Adipose tissue (tissue), 3 donors: Measurements from ENCODE around the gene GRHPR. TPM values are rescaled to one million over a fixed set of nuclear protein-coding genes. Genes with fewer than 3 reads are reported as not detected.
"Not testable (repeated sequence)": the region's sequence is repeated elsewhere in the genome, so short reads cannot be mapped to it uniquely, and the experiment has no call there.

Experiments used
- H3K27ac ChIP-seq: one replicate; pipeline ENCODE4 v1.5.1; 2013; ENCODE audit warnings: low read depth, low read length
- WGBS, 3 donors: extraction: QIAGEN DNeasy Blood & Tissue Kit; methylation state at CpG; one replicate each; pipeline ENCODE4 v1.1.7; 2013; 5-methylcytosine and 5-hydroxymethylcytosine counted together
- polyA plus RNA-seq, 3 donors: library from polyadenylated mRNA; stranded (reverse); fragments of 200-250 nt; gene quantifications; one replicate each; pipeline ENCODE4 v1.2.3, GENCODE V29; 2013
- donor health status: healthy with polysubstance abuse.
- donor health status: Bipolar disorder and iron deficiency.
- donor health status: healthy.

GRHPR gene
- polyA plus RNA-seq, 3 donors = 81.4 to 138 (median 86.8) TPM

GRCh38 chr9:37395229-37395628 lies 27.3 kb upstream of the GRHPR start:
- H3K27ac ChIP-seq = no peak overlapping the region
- 29 to 78% (median 74%) methylated on average over 12 of the region's 12 CpGs for WGBS, 3 donors

- 34 to 81% (median 78%) methylated on average over 8 of the region's 8 CpGs for WGBS, 3 donors
- no peak overlapping the region for H3K27ac ChIP-seq
Measured at GRCh38 chr9:37395663-37396062, 26.8 kb upstream of the GRHPR start.

GRCh38 chr9:37397948-37398347 lies 24.5 kb upstream of the GRHPR start:
- WGBS, 3 donors = 93 to 99% (median 98%) methylated on average over 3 of the region's 3 CpGs
- not testable (repeated sequence) for H3K27ac ChIP-seq

GRCh38 chr9:37398464-37399025 lies 24.0 kb upstream of the GRHPR start:
- H3K27ac ChIP-seq = no peak overlapping the region
- 69 to 81% (median 80%) methylated on average over 7 of the region's 7 CpGs for WGBS, 3 donors

GRCh38 chr9:37399336-37399735 lies 23.2 kb upstream of the GRHPR start:
- H3K27ac ChIP-seq = no peak overlapping the region
- WGBS, 3 donors = 36 to 80% (median 71%) methylated on average over 2 of the region's 2 CpGs

GRCh38 chr9:37404590-37404989 lies 17.9 kb upstream of the GRHPR start:
- WGBS, 3 donors = 90 to 93% (median 92%) methylated on average over 9 of the region's 9 CpGs
- H3K27ac ChIP-seq = no peak overlapping the region

- WGBS, 3 donors = 45 to 68% (median 54%) methylated on average over 3 of the region's 3 CpGs
Measured at GRCh38 chr9:37405350-37405749, 17.1 kb upstream of the GRHPR start.

GRCh38 chr9:37405764-37406380 lies 16.6 kb upstream of the GRHPR start:
- H3K27ac ChIP-seq = no peak overlapping the region
- WGBS, 3 donors = 85 to 89% (median 86%) methylated on average over 10 of the region's 10 CpGs

More at GRCh38 chr9:37405350-37405749, 17.1 kb upstream of the GRHPR start:
- H3K27ac ChIP-seq = no peak overlapping the region

GRCh38 chr9:37406603-37407401 lies 15.7 kb upstream of the GRHPR start:
- whole genome bisulfite sequencing, 3 donors = 68 to 95% (median 93%) methylated on average over 11 of the region's 11 CpGs
- H3K27ac ChIP-seq = no peak overlapping the region

GRCh38 chr9:37407468-37407867 lies 15.0 kb upstream of the GRHPR start:
- 55 to 67% (median 57%) methylated on average over 2 of the region's 2 CpGs for WGBS, 3 donors
- H3K27ac ChIP-seq = no peak overlapping the region

GRCh38 chr9:37408933-37409710 lies 13.4 kb upstream of the GRHPR start:
- H3K27ac ChIP-seq = no peak overlapping the region
- 84 to 86% (median 85%) methylated on average over 22 of the region's 22 CpGs for WGBS, 3 donors

GRCh38 chr9:37410354-37410861 lies 12.1 kb upstream of the GRHPR start:
- no peak overlapping the region for H3K27ac ChIP-seq
- 86 to 94% (median 91%) methylated on average over 9 of the region's 9 CpGs for WGBS, 3 donors

GRCh38 chr9:37410969-37411785 lies 11.3 kb upstream of the GRHPR start:
- no peak overlapping the region for H3K27ac ChIP-seq
- 84 to 86% (median 84%) methylated on average over 12 of the region's 13 CpGs for WGBS, 3 donors

- no peak overlapping the region for H3K27ac ChIP-seq
- 77 to 85% (median 80%) methylated on average over 17 of the region's 17 CpGs for WGBS, 3 donors
Measured at GRCh38 chr9:37412431-37413151, 9.9 kb upstream of the GRHPR start.

- H3K27ac ChIP-seq = no peak overlapping the region
- WGBS, 3 donors = 87 to 97% (median 90%) methylated on average over 4 of the region's 4 CpGs
Measured at GRCh38 chr9:37413311-37413710, 9.2 kb upstream of the GRHPR start.

- 86 to 91% (median 89%) methylated on average over 10 of the region's 10 CpGs for whole genome bisulfite sequencing, 3 donors
- H3K27ac ChIP-seq = no peak overlapping the region
Measured at GRCh38 chr9:37414503-37414943, 8.0 kb upstream of the GRHPR start.

GRCh38 chr9:37415011-37415719 lies 7.3 kb upstream of the GRHPR start:
- 23 to 26% (median 25%) methylated on average over 22 of the region's 22 CpGs for WGBS, 3 donors
- no peak overlapping the region for H3K27ac ChIP-seq
